GM18870 (cell line): ENCODE data around the gene TCEAL5.
A peak's percentile ranks its signal among the peaks of the same experiment; 100 is the strongest.
"Not testable (repeated sequence)": the region's sequence is repeated elsewhere in the genome, so short reads cannot be mapped to it uniquely, and the experiment has no call there.

Experiments used
- ATAC-seq: cut with Tn5 transposase; IDR thresholded peaks from one replicate; pipeline ENCODE4 v1.9.1; 2021; ENCODE audit warnings: moderate library complexity; ENCODE audit not compliant: unreplicated experiment

The TCEAL5 gene

GRCh38 chrX:103276581-103277002 lies at the start of gene TCEAL5:
TSS of gene TCEAL5 (minus strand) at chrX:103276750. CDS start at chrX:103274563, 2,187 bp downstream.
- ATAC-seq, result no peak

- ATAC-seq, result no peak
Measured at GRCh38 chrX:103311399-103311780, 34.8 kb upstream of the TCEAL5 start.

GRCh38 chrX:103310555-103311398 lies 34.2 kb upstream of the TCEAL5 start, which contains the start of gene BEX2:
TSS of gene BEX2 (minus strand) at chrX:103310990. CDS start at chrX:103309976, 1,014 bp downstream.
- ATAC-seq, result peak; percentile 83

GRCh38 chrX:103309860-103310554 lies 33.5 kb upstream of the TCEAL5 start:
- no peak for ATAC-seq

GRCh38 chrX:103305666-103306065 lies 29.1 kb upstream of the TCEAL5 start:
- not testable (repeated sequence) for ATAC-seq

- no peak for ATAC-seq
Measured at GRCh38 chrX:103304705-103305104, 28.2 kb upstream of the TCEAL5 start.

GRCh38 chrX:103293118-103293517 lies 16.6 kb upstream of the TCEAL5 start:
- ATAC-seq, result no peak

GRCh38 chrX:103279624-103280023 lies 3.1 kb upstream of the TCEAL5 start:
- ATAC-seq, result no peak

GRCh38 chrX:103275947-103276567 lies 493 bp downstream of the TCEAL5 start:
- no peak for ATAC-seq

GRCh38 chrX:103274284-103274683 lies 2.3 kb downstream of the TCEAL5 start:
- no peak for ATAC-seq

GRCh38 chrX:103258275-103258674 lies 18.3 kb downstream of the TCEAL5 start:
- ATAC-seq, result no peak

GRCh38 chrX:103256651-103257050 lies 19.9 kb downstream of the TCEAL5 start:
- no peak for ATAC-seq

- ATAC-seq, result peak; percentile 84
Measured at GRCh38 chrX:103254921-103255493, 21.5 kb downstream of the TCEAL5 start, which contains the start of gene TCEAL8. TSS of gene TCEAL8 (minus strand) at chrX:103255155. CDS start at chrX:103253979, 1,176 bp downstream.

GRCh38 chrX:103254171-103254824 lies 22.3 kb downstream of the TCEAL5 start:
- no peak for ATAC-seq

GRCh38 chrX:103253608-103254007 lies 22.9 kb downstream of the TCEAL5 start:
- ATAC-seq, result no peak

GRCh38 chrX:103250977-103251376 lies 25.6 kb downstream of the TCEAL5 start:
- ATAC-seq, result no peak

- no peak for ATAC-seq
Measured at GRCh38 chrX:103249805-103250204, 26.7 kb downstream of the TCEAL5 start.

- peak; percentile 67 for ATAC-seq
Measured at GRCh38 chrX:103248553-103248952, 28.0 kb downstream of the TCEAL5 start.

- ATAC-seq, result no peak
Measured at GRCh38 chrX:103240155-103240554, 36.4 kb downstream of the TCEAL5 start.

- no peak for ATAC-seq
Measured at GRCh38 chrX:103236296-103236695, 40.3 kb downstream of the TCEAL5 start.
